Measurements from ENCODE around the gene ACAT2.

GRCh38 chr6:159778542-159779103, 16.8 kb downstream of the ACAT2 start:
- TF ChIP-seq, protein P1, sequence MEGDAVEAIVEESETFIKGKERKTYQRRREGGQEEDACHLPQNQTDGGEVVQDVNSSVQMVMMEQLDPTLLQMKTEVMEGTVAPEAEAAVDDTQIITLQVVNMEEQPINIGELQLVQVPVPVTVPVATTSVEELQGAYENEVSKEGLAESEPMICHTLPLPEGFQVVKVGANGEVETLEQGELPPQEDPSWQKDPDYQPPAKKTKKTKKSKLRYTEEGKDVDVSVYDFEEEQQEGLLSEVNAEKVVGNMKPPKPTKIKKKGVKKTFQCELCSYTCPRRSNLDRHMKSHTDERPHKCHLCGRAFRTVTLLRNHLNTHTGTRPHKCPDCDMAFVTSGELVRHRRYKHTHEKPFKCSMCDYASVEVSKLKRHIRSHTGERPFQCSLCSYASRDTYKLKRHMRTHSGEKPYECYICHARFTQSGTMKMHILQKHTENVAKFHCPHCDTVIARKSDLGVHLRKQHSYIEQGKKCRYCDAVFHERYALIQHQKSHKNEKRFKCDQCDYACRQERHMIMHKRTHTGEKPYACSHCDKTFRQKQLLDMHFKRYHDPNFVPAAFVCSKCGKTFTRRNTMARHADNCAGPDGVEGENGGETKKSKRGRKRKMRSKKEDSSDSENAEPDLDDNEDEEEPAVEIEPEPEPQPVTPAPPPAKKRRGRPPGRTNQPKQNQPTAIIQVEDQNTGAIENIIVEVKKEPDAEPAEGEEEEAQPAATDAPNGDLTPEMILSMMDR (IDR thresholded peaks at IDR 0.05): no peak
- no peak for TF ChIP-seq POLR2A (IDR thresholded peaks at IDR 0.05)
